ENCODE data around the gene CACHD1. TPM values are rescaled to one million over a fixed set of nuclear protein-coding genes. Genes with fewer than 3 reads are reported as not detected.

CACHD1 gene
- total and polyA plus RNA-seq, 2 of the 4 experiments (the other 2 are of a cell fraction), result 2.9 to 5.9 TPM

DNA sequence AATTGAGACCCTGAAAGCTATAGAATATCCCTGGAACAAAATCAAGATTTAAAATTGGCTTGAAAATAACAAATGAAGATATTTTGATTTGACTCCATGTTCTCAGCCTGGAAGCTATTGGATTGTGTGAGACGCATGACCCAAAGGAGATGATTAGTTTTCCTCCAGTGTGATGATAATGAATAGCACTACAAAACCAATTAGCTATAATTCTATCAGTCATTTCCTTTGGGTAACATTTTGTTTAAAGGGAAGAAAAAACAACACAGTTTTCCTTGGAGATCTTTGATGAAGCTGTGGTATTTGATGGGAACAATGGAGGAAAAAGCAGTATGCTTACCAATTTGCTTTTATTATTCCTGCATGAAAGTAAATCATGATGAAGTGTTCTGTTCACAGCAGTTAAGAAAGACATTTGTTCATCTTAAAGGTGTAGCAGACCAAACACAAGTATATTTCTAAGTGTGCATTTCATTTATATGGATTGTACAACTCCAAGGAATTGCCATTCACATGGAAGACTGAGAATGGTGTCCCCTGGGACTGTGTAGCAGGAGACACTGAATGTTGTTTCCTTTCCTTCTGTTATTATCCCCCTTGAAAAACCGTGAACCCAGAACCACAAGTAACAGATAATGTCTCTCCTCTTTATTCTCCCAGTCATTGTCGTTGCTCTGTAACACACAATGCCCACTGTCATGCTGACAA, 111.4 kb downstream of the CACHD1 start:
- Histone ChIP-seq H3K4me2 (ENCODE audit: low read depth, low read length) (no peak overlapping the region), H2BK120ac (ENCODE audit: low read depth, low read length) (no peak overlapping the region), H3K27ac (ENCODE audit: insufficient read depth, low read length) (no peak overlapping the region), H3K23ac (ENCODE audit: low read depth, low read length) (no peak overlapping the region), H3K79me1 (ENCODE audit: low read depth in 1 of 2, low read length in 2 of 2) (no peaks in the 10 kb centered on the region), H3K14ac (replicated peaks; ENCODE audit: low read depth, low read length) (no peak overlapping the region), H2BK15ac (ENCODE audit: low read depth, low read length) (no peak overlapping the region), H3K36me3 (ENCODE audit: control insufficient read depth, insufficient read depth, low read length) (no peaks in the 10 kb centered on the region), H3K56ac (ENCODE audit: extremely low read depth, insufficient read depth, low read length) (no peak overlapping the region), H3K4me3 (ENCODE audit: insufficient read depth, low read depth, low read length) (no peak overlapping the region), H2BK5ac (ENCODE audit: low read depth, low read length, poor library complexity, severe bottlenecking) (no peak overlapping the region), H4K91ac (ENCODE audit: insufficient read depth, low read depth, low read length) (no peak overlapping the region), H4K8ac (ENCODE audit: low read depth in 2 of 2, low read length in 2 of 2) (no peak overlapping the region), H3K4ac (ENCODE audit: low read depth, low read length) (no peak overlapping the region), H3K9ac (ENCODE audit: low read depth, low read length) (no peak overlapping the region), H2AK5ac (ENCODE audit: low read depth, low read length) (no peak overlapping the region), H4K20me1 (ENCODE audit: insufficient read depth, low read length) (no peaks in the 10 kb centered on the region), H2BK20ac (ENCODE audit: low read depth, low read length) (no peak overlapping the region), H3K9me3 (ENCODE audit: control insufficient read depth, insufficient read depth, low read length) (no peaks in the 10 kb centered on the region), H2AK9ac (replicated peaks; ENCODE audit: low read depth, low read length, poor library complexity) (no peak overlapping the region), H2AFZ (replicated peaks; ENCODE audit: low read length, poor library complexity) (no peak overlapping the region), H3K27me3 (ENCODE audit: control insufficient read depth, insufficient read depth, low read length) (no peaks in the 10 kb centered on the region), H3K18ac (ENCODE audit: low read depth, low read length) (no peak overlapping the region), H4K5ac (ENCODE audit: low read depth, low read length) (no peak overlapping the region), H3K9me1 (ENCODE audit: insufficient read depth, low read length) (no peaks in the 10 kb centered on the region), H3K4me1 (ENCODE audit: control insufficient read depth, insufficient read depth, low read length) (no peaks in the 10 kb centered on the region)
- ChIA-PET POLR2A (ENCODE audit: unreplicated experiment) (no interaction called here), CTCF (no interaction called here)
- TF ChIP-seq RAD21 (IDR thresholded peaks at IDR 0.05; ENCODE audit: low read length), result no peak
- no peak for TF ChIP-seq BHLHE40 (IDR thresholded peaks at IDR 0.05; ENCODE audit: low read depth, low read length)
- no peak for TF ChIP-seq POLR2A (IDR thresholded peaks at IDR 0.05; ENCODE audit: low read depth, low read length)
- no peak for TF ChIP-seq CEBPB (IDR thresholded peaks at IDR 0.05; ENCODE audit: low read depth, low read length)
- no peak for TF ChIP-seq SMC3 (IDR thresholded peaks at IDR 0.05; ENCODE audit: low read depth, low read length)
- no peak for TF ChIP-seq NFE2L2 (IDR thresholded peaks at IDR 0.05; ENCODE audit: low read depth, low read length)
- TF ChIP-seq RCOR1 (IDR thresholded peaks at IDR 0.05; ENCODE audit: insufficient replicate concordance, low read length), result no peak
- TF ChIP-seq MXI1 (IDR thresholded peaks at IDR 0.05; ENCODE audit: borderline replicate concordance, low read depth, low read length), result no peak
- TF ChIP-seq, protein P1, sequence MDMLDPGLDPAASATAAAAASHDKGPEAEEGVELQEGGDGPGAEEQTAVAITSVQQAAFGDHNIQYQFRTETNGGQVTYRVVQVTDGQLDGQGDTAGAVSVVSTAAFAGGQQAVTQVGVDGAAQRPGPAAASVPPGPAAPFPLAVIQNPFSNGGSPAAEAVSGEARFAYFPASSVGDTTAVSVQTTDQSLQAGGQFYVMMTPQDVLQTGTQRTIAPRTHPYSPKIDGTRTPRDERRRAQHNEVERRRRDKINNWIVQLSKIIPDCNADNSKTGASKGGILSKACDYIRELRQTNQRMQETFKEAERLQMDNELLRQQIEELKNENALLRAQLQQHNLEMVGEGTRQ (IDR thresholded peaks at IDR 0.05; ENCODE audit: low read depth, low read length), result no peak
- TF ChIP-seq FOS (IDR thresholded peaks at IDR 0.05; ENCODE audit: low read depth, low read length), result no peak
- no peak for TF ChIP-seq MAFK (IDR thresholded peaks at IDR 0.05; ENCODE audit: low read depth, low read length)
- TF ChIP-seq, protein P2, sequence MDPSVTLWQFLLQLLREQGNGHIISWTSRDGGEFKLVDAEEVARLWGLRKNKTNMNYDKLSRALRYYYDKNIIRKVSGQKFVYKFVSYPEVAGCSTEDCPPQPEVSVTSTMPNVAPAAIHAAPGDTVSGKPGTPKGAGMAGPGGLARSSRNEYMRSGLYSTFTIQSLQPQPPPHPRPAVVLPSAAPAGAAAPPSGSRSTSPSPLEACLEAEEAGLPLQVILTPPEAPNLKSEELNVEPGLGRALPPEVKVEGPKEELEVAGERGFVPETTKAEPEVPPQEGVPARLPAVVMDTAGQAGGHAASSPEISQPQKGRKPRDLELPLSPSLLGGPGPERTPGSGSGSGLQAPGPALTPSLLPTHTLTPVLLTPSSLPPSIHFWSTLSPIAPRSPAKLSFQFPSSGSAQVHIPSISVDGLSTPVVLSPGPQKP (IDR thresholded peaks at IDR 0.05; ENCODE audit: borderline replicate concordance, low read depth, low read length), result no peak
- TF ChIP-seq, protein P3, sequence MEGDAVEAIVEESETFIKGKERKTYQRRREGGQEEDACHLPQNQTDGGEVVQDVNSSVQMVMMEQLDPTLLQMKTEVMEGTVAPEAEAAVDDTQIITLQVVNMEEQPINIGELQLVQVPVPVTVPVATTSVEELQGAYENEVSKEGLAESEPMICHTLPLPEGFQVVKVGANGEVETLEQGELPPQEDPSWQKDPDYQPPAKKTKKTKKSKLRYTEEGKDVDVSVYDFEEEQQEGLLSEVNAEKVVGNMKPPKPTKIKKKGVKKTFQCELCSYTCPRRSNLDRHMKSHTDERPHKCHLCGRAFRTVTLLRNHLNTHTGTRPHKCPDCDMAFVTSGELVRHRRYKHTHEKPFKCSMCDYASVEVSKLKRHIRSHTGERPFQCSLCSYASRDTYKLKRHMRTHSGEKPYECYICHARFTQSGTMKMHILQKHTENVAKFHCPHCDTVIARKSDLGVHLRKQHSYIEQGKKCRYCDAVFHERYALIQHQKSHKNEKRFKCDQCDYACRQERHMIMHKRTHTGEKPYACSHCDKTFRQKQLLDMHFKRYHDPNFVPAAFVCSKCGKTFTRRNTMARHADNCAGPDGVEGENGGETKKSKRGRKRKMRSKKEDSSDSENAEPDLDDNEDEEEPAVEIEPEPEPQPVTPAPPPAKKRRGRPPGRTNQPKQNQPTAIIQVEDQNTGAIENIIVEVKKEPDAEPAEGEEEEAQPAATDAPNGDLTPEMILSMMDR (conservative IDR thresholded peaks at IDR 0.05; ENCODE audit: low read depth, low read length), result no peak
- TF ChIP-seq RFX5 (IDR thresholded peaks at IDR 0.05; ENCODE audit: low read depth, low read length), result no peak
- no peak for TF ChIP-seq CHD1 (IDR thresholded peaks at IDR 0.05; ENCODE audit: low read depth, low read length)
- no peak for TF ChIP-seq MAZ (IDR thresholded peaks at IDR 0.05; ENCODE audit: borderline replicate concordance, low read depth, low read length)
- BruUV-seq (replicated peaks), result no TSS peak
- DNase-seq (no peak), ATAC-seq (ENCODE audit: low read depth) (no peak)
- dilution Hi-C loops (cut with HindIII; ENCODE audit: low sequenced_read_pairs, unreplicated experiment) (no loop called here), intact Hi-C loops (cut with micrococcal nuclease) (no loop called here), in situ Hi-C loops (cut with MboI; ENCODE audit: low sequenced_read_pairs) (no loop called here)
- no CpG with 5 or more reads among the region's 3 CpGs for WGBS, 2 experiments (ENCODE audit: extremely low coverage in 2 of 2, insufficient read length in 1 of 2)
